ENCODE measurements around the gene LRRC1.
"Not testable (repeated sequence)": the region's sequence is repeated elsewhere in the genome, so short reads cannot be mapped to it uniquely, and the experiment has no call there.

LRRC1 gene

GRCh38 chr6:53793318-53794136 lies 1.3 kb upstream of the LRRC1 start:
- DNase-seq = peak; percentile 29

GRCh38 chr6:53794137-53794719 lies 577 bp upstream of the LRRC1 start:
- peak; percentile 59 for DNase-seq

- no peak for DNase-seq
Measured at GRCh38 chr6:53795340-53795701, 516 bp downstream of the LRRC1 start.

- DNase-seq = no peak
Measured at GRCh38 chr6:53795702-53796450, 1.1 kb downstream of the LRRC1 start.

GRCh38 chr6:53796451-53796780 lies 1.6 kb downstream of the LRRC1 start:
- DNase-seq = no peak

- DNase-seq = no peak
Measured at GRCh38 chr6:53796791-53797190, 2.0 kb downstream of the LRRC1 start.

- no peak for DNase-seq
Measured at GRCh38 chr6:53797304-53797703, 2.5 kb downstream of the LRRC1 start.

- no peak for DNase-seq
Measured at GRCh38 chr6:53799340-53799739, 4.5 kb downstream of the LRRC1 start.

GRCh38 chr6:53801022-53801421 lies 6.2 kb downstream of the LRRC1 start:
- no peak for DNase-seq

GRCh38 chr6:53802582-53802981 lies 7.8 kb downstream of the LRRC1 start:
- DNase-seq = no peak

- no peak for DNase-seq
Measured at GRCh38 chr6:53803081-53803860, 8.5 kb downstream of the LRRC1 start.

- no peak for DNase-seq
Measured at GRCh38 chr6:53805016-53805415, 10.2 kb downstream of the LRRC1 start.

GRCh38 chr6:53805725-53806124 lies 10.9 kb downstream of the LRRC1 start:
- DNase-seq = no peak

GRCh38 chr6:53807606-53808005 lies 12.8 kb downstream of the LRRC1 start:
- DNase-seq = not testable (repeated sequence)

- no peak for DNase-seq
Measured at GRCh38 chr6:53808302-53808881, 13.6 kb downstream of the LRRC1 start.

- DNase-seq = no peak
Measured at GRCh38 chr6:53809691-53810090, 14.9 kb downstream of the LRRC1 start.

- no peak for DNase-seq
Measured at GRCh38 chr6:53811082-53811481, 16.3 kb downstream of the LRRC1 start.

- no peak for DNase-seq
Measured at GRCh38 chr6:53811746-53812145, 16.9 kb downstream of the LRRC1 start.

GRCh38 chr6:53813096-53813495 lies 18.3 kb downstream of the LRRC1 start:
- DNase-seq = no peak

- no peak for DNase-seq
Measured at GRCh38 chr6:53813801-53814200, 19.0 kb downstream of the LRRC1 start.

GRCh38 chr6:53814353-53814752 lies 19.5 kb downstream of the LRRC1 start:
- DNase-seq = no peak

GRCh38 chr6:53815381-53816119 lies 20.7 kb downstream of the LRRC1 start:
- DNase-seq = no peak
